A549 (cell line): ENCODE measurements around the gene BCL10. TPM values are rescaled to one million over a fixed set of nuclear protein-coding genes. Genes with fewer than 3 reads are reported as not detected.

Experiments used
- ATAC-seq, 2 experiments: fragments of 200-7000 bp in 1 of 2; fragments of >200 bp in 1 of 2; cut with Nextera tagmentation in 1 of 2; cut with Tn5 transposase in 1 of 2; 3 replicates each; pipeline versions ENCODE4 v1.8.0 to v1.9.1; 2018 to 2020; ENCODE audit warnings: mild to moderate bottlenecking in 1 of 2, moderate library complexity in 1 of 2
- CTCF ChIA-PET: fragments of 300-600 bp; sonication (Branson Sonifier 250); formaldehyde crosslinking; extraction: SDS; loops from one replicate; lab custom pipeline; 2021; ENCODE audit warnings: antibody characterized with exemption, inconsistent platforms; lab: Yijun Ruan, JAX
- POLR2A ChIA-PET: fragments of 350-600 bp; formaldehyde crosslinking; extraction: SDS; loops from one replicate; lab custom pipeline; 2021; ENCODE audit warnings: antibody characterized with exemption, inconsistent platforms; lab: Yijun Ruan, JAX
- DNase-seq, 2 experiments: peaks; one replicate each; pipeline versions ENCODE4 v3.0.0 to v3.0.0-alpha.2; 2011 to 2016; ENCODE audit warnings: low read depth in 1 of 2, low spot score in 1 of 2
- FAIRE-seq: peaks from 2 replicates; lab custom pipeline; 2011; peaks lifted over from hg19 to GRCh38; lab: Jason Lieb, UNC
- H3K27ac ChIP-seq, 2 experiments: fragments of >200 bp; sonication (Bioruptor Twin); formaldehyde crosslinking; 3 replicates each; pipeline ENCODE4 v1.5.1; 2016 to 2017
- H3K4me1 ChIP-seq: fragments of >200 bp; sonication (Bioruptor Twin); formaldehyde crosslinking; 3 replicates; pipeline ENCODE4 v1.6.1; 2016
- H3K4me2 ChIP-seq: fragments of >200 bp; sonication (Bioruptor Twin); formaldehyde crosslinking; 3 replicates; pipeline ENCODE4 v1.6.1; 2016
- H3K4me3 ChIP-seq: fragments of >200 bp; sonication (Bioruptor Twin); formaldehyde crosslinking; 3 replicates; pipeline ENCODE4 v1.5.1; 2016
- H3K9me3 ChIP-seq: fragments of >200 bp; sonication (Bioruptor Twin); formaldehyde crosslinking; 3 replicates; pipeline ENCODE4 v1.6.1; 2016
- CHD2 ChIP-seq: fragments of 150-350 bp; IDR thresholded peaks from 2 replicates; pipeline ENCODE4 v1.6.1; 2014; ENCODE audit warnings: low read length; ENCODE audit not compliant: partially characterized antibody
- CTCF ChIP-seq: fragments of >200 bp; sonication (Bioruptor Twin); formaldehyde crosslinking; IDR thresholded peaks from 3 replicates; pipeline ENCODE4 v1.5.1; 2016
- EP300 ChIP-seq, 2 experiments: fragments of >200 bp; sonication (Bioruptor Twin); formaldehyde crosslinking; IDR thresholded peaks; 2 replicates in 1 of 2; 3 replicates in 1 of 2; pipeline ENCODE4 v1.6.1; 2016 to 2017
- FOSB ChIP-seq: fragments of 250-450 bp; sonication (Bioruptor Pico); IDR thresholded peaks from 2 replicates; pipeline ENCODE4 v1.5.0; 2020; ENCODE audit warnings: mild to moderate bottlenecking, moderate library complexity
- FOXS1 ChIP-seq: fragments of 250-450 bp; sonication (Bioruptor Pico); IDR thresholded peaks from 2 replicates; pipeline ENCODE4 v1.5.0; 2020; ENCODE audit warnings: mild to moderate bottlenecking, moderate library complexity
- HDAC2 ChIP-seq: fragments of 200-600 bp; sonication (generic); IDR thresholded peaks from 2 replicates; pipeline ENCODE4 v1.6.1; 2016
- JUNB ChIP-seq: fragments of >200 bp; sonication (Bioruptor Twin); formaldehyde crosslinking; IDR thresholded peaks from 2 replicates; pipeline ENCODE4 v1.6.1; 2016
- MAZ ChIP-seq: fragments of 150-350 bp; IDR thresholded peaks from 2 replicates; pipeline ENCODE4 v1.6.1; 2014; ENCODE audit warnings: antibody characterized with exemption, low read depth, low read length, borderline replicate concordance
- NR3C1 ChIP-seq: fragments of >200 bp; sonication (Bioruptor Twin); formaldehyde crosslinking; IDR thresholded peaks from 3 replicates; pipeline ENCODE4 v1.6.1; 2017
- PBX3 ChIP-seq: IDR thresholded peaks from 2 replicates; pipeline ENCODE4 v1.6.1; 2012
- RAD21 ChIP-seq, 2 experiments: fragments of >200 bp in 1 of 2; sonication (Bioruptor Twin) in 1 of 2; formaldehyde crosslinking in 1 of 2; IDR thresholded peaks in 1 of 2; conservative IDR thresholded peaks in 1 of 2; 2 replicates in 1 of 2; 3 replicates in 1 of 2; pipeline ENCODE4 v1.6.1; 2012 to 2018; ENCODE audit warnings: inconsistent platforms in 1 of 2
- RARB ChIP-seq: fragments of 250-450 bp; sonication (Bioruptor Pico); IDR thresholded peaks from 2 replicates; pipeline ENCODE4 v1.8.0; 2021; ENCODE audit warnings: mild to moderate bottlenecking, moderate library complexity
- RFX5 ChIP-seq: fragments of 450-650 bp; IDR thresholded peaks from 2 replicates; pipeline ENCODE4 v1.7.1; 2014; ENCODE audit warnings: antibody characterized with exemption, mild to moderate bottlenecking, moderate library complexity
- TP53 ChIP-seq: fragments of 250-450 bp; sonication (Bioruptor Pico); IDR thresholded peaks from 2 replicates; pipeline ENCODE4 v1.5.0; 2021; ENCODE audit warnings: mild to moderate bottlenecking, moderate library complexity
- ZFP36 ChIP-seq: fragments of 450-650 bp; IDR thresholded peaks from 2 replicates; pipeline ENCODE4 v1.6.1; 2014; ENCODE audit warnings: borderline replicate concordance; ENCODE audit not compliant: partially characterized antibody
- WGBS: methylation state at CpG from one replicate; pipeline ENCODE4 v1.1.6; 2017; ENCODE audit errors: missing lambda C conversion rate; 5-methylcytosine and 5-hydroxymethylcytosine counted together
- polyA plus RNA-seq, 4 experiments: library from polyadenylated mRNA; depleted of rRNA in 3 of 4; stranded (reverse); fragments of >200 nt; fragmentation: RNase III in 1 of 4; extraction: RNeasy Plus Mini Kit Qiagen cat#74134 plus additional on column Dnase treatment in 1 of 4; gene quantifications; 2 replicates in 3 of 4; 3 replicates in 1 of 4; pipeline ENCODE4 v1.2.3, GENCODE V29; 2011 to 2017
- small RNA-seq, 6 experiments: library from RNA; depleted of rRNA; stranded (forward); fragments of <200 nt; gene quantifications; one replicate each; pipeline ENCODE3, GENCODE V24; 2012

BCL10 gene
- polyA plus RNA-seq, 2 of the 4 experiments (the other 2 are of a cell fraction): 8.9 to 15.5 TPM

- ChIA-PET POLR2A (no interaction called here), CTCF (interaction anchor here (0.6 kb wide), 1 partner anchor 11 kb away, joined by 4 read pairs; no protein-coding TSS in a partner anchor)
- 50% methylated on average over 2 of the region's 2 CpGs for WGBS
- ATAC-seq (no peak), FAIRE-seq (no peak), DNase-seq (no peak)
- no peak overlapping the region for H3K4me3 ChIP-seq
- no peak overlapping the region for H3K27ac ChIP-seq
- H3K4me1 ChIP-seq: peaks cover 3% of the 10 kb centered on the region; the same call in 2 of the 3 replicates
- H3K9me3 ChIP-seq: no peaks in the 10 kb centered on the region
- TF ChIP-seq HDAC2: no peak
- no peak for TF ChIP-seq RFX5
- no peak overlapping the region for H3K4me2 ChIP-seq
Observed at GRCh38 chr1:85219853-85220610, 56.4 kb downstream of the BCL10 start.

GRCh38 chr1:85216697-85217096, 59.7 kb downstream of the BCL10 start:
- peaks cover 12% of the 10 kb centered on the region; the same call in 2 of the 3 replicates for H3K4me1 ChIP-seq
- TF ChIP-seq ZFP36 (no peak), RARB (CRISPR knock-in tag) (no peak), JUNB (no peak), RAD21 (conservative IDR thresholded peaks at IDR 0.05 in 1 of 2, IDR thresholded peaks at IDR 0.05 in 1 of 2) (no peak), FOXS1 (no peak), CHD2 (no peak), MAZ (no peak), EP300 (IDR thresholded peaks at IDR 0.05) (no peak), TP53 (CRISPR knock-in tag) (no peak), FOSB (CRISPR knock-in tag) (no peak), CTCF (no peak), PBX3 (no peak), NR3C1 (no peak)
- CTCF ChIA-PET: interaction anchor here (0.6 to 2.0 kb wide), 2 partner anchors 138 to 272 kb away, joined by 3 to 4 read pairs; no protein-coding TSS in a partner anchor
- FAIRE-seq: no peak
- POLR2A ChIA-PET: no interaction called here
- ATAC-seq: no peak
- H3K4me2 ChIP-seq: no peak overlapping the region
- no peak for DNase-seq
- H3K27ac ChIP-seq: no peak overlapping the region
- no peaks in the 10 kb centered on the region for H3K9me3 ChIP-seq
- no peak overlapping the region for H3K4me3 ChIP-seq

Small RNA genes within 50 kb of the gene (small RNA-seq; reads per million reads assigned to genes)
- gene RF00019: 0 reads per million in 6 experiments

Other genes with a start within 250 kb of the BCL10 start
- gene MCOLN3, start 228.1 kb downstream of the BCL10 start, polyA plus RNA-seq (2011; rRNA removed): 5.8 and 6.7 TPM in 2 replicates
- gene MCOLN3, start 228.1 kb downstream of the BCL10 start, polyA plus RNA-seq (2017; fragmentation: RNase III; extraction: RNeasy Plus Mini Kit Qiagen cat#74134 plus additional on column Dnase treatment): 3.0 to 4.2 TPM (median 3.6 TPM) in 3 replicates
- 2.2 and 2.6 TPM in 2 replicates for gene SYDE2, start 75.6 kb downstream of the BCL10 start, polyA plus RNA-seq (2011; rRNA removed)
- gene SYDE2, start 75.6 kb downstream of the BCL10 start, polyA plus RNA-seq (2017; fragmentation: RNase III; extraction: RNeasy Plus Mini Kit Qiagen cat#74134 plus additional on column Dnase treatment): 0.83 to 1.2 TPM (median 0.92 TPM) in 3 replicates
- gene C1orf52, start 17.0 kb downstream of the BCL10 start, polyA plus RNA-seq (2011; rRNA removed): 19.7 and 22.4 TPM in 2 replicates
- 12.2 to 14.8 TPM (median 12.3 TPM) in 3 replicates for gene C1orf52, start 17.0 kb downstream of the BCL10 start, polyA plus RNA-seq (2017; fragmentation: RNase III; extraction: RNeasy Plus Mini Kit Qiagen cat#74134 plus additional on column Dnase treatment)
- gene DDAH1, start 188.5 kb upstream of the BCL10 start, polyA plus RNA-seq (2011; rRNA removed): 12.6 and 12.9 TPM in 2 replicates
- 5.7 to 6.6 TPM (median 6.1 TPM) in 3 replicates for gene DDAH1, start 188.5 kb upstream of the BCL10 start, polyA plus RNA-seq (2017; fragmentation: RNase III; extraction: RNeasy Plus Mini Kit Qiagen cat#74134 plus additional on column Dnase treatment)